Measurements from ENCODE around the gene TTLL6. TPM values are rescaled to one million over a fixed set of nuclear protein-coding genes. Genes with fewer than 3 reads are reported as not detected.
"Not testable (repeated sequence)": the region's sequence is repeated elsewhere in the genome, so short reads cannot be mapped to it uniquely, and the experiment has no call there.

The TTLL6 gene
- total and polyA plus RNA-seq, 2 of the 4 experiments (the other 2 are of a cell fraction) = not detected

DNA sequence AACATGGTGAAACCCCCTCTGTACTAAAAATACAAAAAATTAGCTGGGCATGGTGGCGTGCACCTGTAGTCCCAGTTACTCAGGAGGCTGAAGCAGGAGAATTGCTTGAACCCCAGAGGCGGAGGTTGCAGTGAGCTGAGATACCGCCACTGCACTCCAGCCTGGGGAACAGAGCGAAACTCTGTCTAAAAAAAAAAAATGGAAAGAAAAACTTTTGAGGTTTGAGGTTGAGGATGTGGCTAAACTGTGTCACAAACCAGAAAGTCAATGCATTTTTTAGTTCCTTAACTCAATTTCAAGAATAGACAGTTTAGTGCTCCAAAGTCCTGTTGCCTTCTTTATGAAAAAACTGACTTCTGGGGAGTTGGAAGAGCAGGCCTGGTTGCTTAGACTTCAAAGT, 20.4 kb upstream of the TTLL6 start:
- POLR2A ChIA-PET (ENCODE audit: unreplicated experiment); intact Hi-C loops (cut with micrococcal nuclease); DNase-seq; H3K27ac ChIP-seq (ENCODE audit: insufficient read depth, low read length); H3K9ac ChIP-seq (ENCODE audit: low read depth, low read length); H3K23ac ChIP-seq (ENCODE audit: low read depth, low read length); H2BK15ac ChIP-seq (ENCODE audit: low read depth, low read length); H3K18ac ChIP-seq (ENCODE audit: low read depth, low read length); H4K5ac ChIP-seq (ENCODE audit: low read depth, low read length); H3K36me3 ChIP-seq (ENCODE audit: control insufficient read depth, insufficient read depth, low read length); H2BK20ac ChIP-seq (ENCODE audit: low read depth, low read length); ATAC-seq (ENCODE audit: low read depth); BruUV-seq (replicated peaks); H2BK5ac ChIP-seq (ENCODE audit: low read depth, low read length, poor library complexity, severe bottlenecking); H3K56ac ChIP-seq (ENCODE audit: extremely low read depth, insufficient read depth, low read length); H2AK9ac ChIP-seq (replicated peaks; ENCODE audit: low read depth, low read length, poor library complexity); H2AFZ ChIP-seq (replicated peaks; ENCODE audit: low read length, poor library complexity); H4K91ac ChIP-seq (ENCODE audit: insufficient read depth, low read depth, low read length); H3K9me3 ChIP-seq (ENCODE audit: control insufficient read depth, insufficient read depth, low read length); in situ Hi-C loops (cut with MboI; ENCODE audit: low sequenced_read_pairs); H3K4me3 ChIP-seq (ENCODE audit: insufficient read depth, low read depth, low read length); H3K27me3 ChIP-seq (ENCODE audit: control insufficient read depth, insufficient read depth, low read length); H4K8ac ChIP-seq (ENCODE audit: low read depth in 2 of 2, low read length in 2 of 2); H3K4me2 ChIP-seq (ENCODE audit: low read depth, low read length); H2AK5ac ChIP-seq (ENCODE audit: low read depth, low read length); H2BK120ac ChIP-seq (ENCODE audit: low read depth, low read length); H3K4ac ChIP-seq (ENCODE audit: low read depth, low read length); dilution Hi-C loops (cut with HindIII; ENCODE audit: low sequenced_read_pairs, unreplicated experiment); CTCF ChIA-PET; H3K14ac ChIP-seq (replicated peaks; ENCODE audit: low read depth, low read length): not testable (repeated sequence)
- H3K9me1 ChIP-seq (ENCODE audit: insufficient read depth, low read length) = peaks cover 15% of the 10 kb centered on the region
- WGBS, 2 experiments (ENCODE audit: extremely low coverage in 2 of 2, insufficient read length in 1 of 2) = no CpG with 5 or more reads among the region's 4 CpGs
- peaks cover 15% of the 10 kb centered on the region; the same call in 1 of the 2 replicates for H4K20me1 ChIP-seq (ENCODE audit: insufficient read depth, low read length)
- peaks cover 29 to 68% of the 10 kb centered on the region in 2 experiments for H3K79me1 ChIP-seq (ENCODE audit: low read depth in 1 of 2, low read length in 2 of 2)
- H3K4me1 ChIP-seq (ENCODE audit: control insufficient read depth, insufficient read depth, low read length) = peaks cover 13% of the 10 kb centered on the region
